Aortic smooth muscle cell (primary cell): ENCODE data around the gene MARCO. TPM values are rescaled to one million over a fixed set of nuclear protein-coding genes. Genes with fewer than 3 reads are reported as not detected.

Experiments used
- total RNA-seq: library from RNA; depleted of rRNA; stranded (reverse); fragments of >200 nt; gene quantifications from 2 replicates; pipeline ENCODE4 v1.2.3, GENCODE V29; 2014

MARCO gene
- total RNA-seq, result not detected in 2 replicates

GRCh38 chr2:118942031-118942430 is at the start of gene MARCO:
TSS of gene MARCO (plus strand) at chr2:118942194. CDS start at chr2:118942301, 107 bp downstream.

Other genes starting within 250 kb of the MARCO start
- not detected in 2 replicates for gene EN1, start 94.5 kb upstream of the MARCO start, total RNA-seq
- gene C1QL2, start 216.6 kb downstream of the MARCO start, total RNA-seq, result not detected in 2 replicates